ENCODE results near the gene FAM187B. TPM values are rescaled to one million over a fixed set of nuclear protein-coding genes. Genes with fewer than 3 reads are reported as not detected.

The FAM187B gene
- total and polyA plus RNA-seq, 2 donors (not counting 1 experiment from before 2014, with no cell fraction given): 0.25 TPM; not detected in 1

- intact Hi-C loops (cut with micrococcal nuclease): no loop called here
- Histone ChIP-seq H3K9ac (ENCODE audit: low read length) (no peak overlapping the region), H3K27ac (ENCODE audit: low read length in 2 of 2) (no peak overlapping the region), H3K27me3 (replicated peaks in 1 of 4; ENCODE audit: control extremely low read depth in 1 of 4, control insufficient read depth in 3 of 4, insufficient read depth in 4 of 4, low read length in 3 of 4) (no peaks in the 10 kb centered on the region), H3K9me3 (ENCODE audit: control extremely low read depth in 1 of 3, control insufficient read depth in 2 of 3, insufficient read depth in 1 of 3, low read length in 2 of 3) (peaks cover 1 to 8% (median 8%) of the 10 kb centered on the region in 3 donors), H3K4me2 (replicated peaks; ENCODE audit: low read depth, low read length, poor library complexity, severe bottlenecking) (no peak overlapping the region), H4K20me1 (ENCODE audit: control insufficient read depth, insufficient read depth, low read length, poor library complexity, severe bottlenecking) (no peaks in the 10 kb centered on the region), H2AFZ (ENCODE audit: insufficient read depth, low read depth, low read length, poor library complexity, severe bottlenecking) (no peak overlapping the region), H3K4me3 (ENCODE audit: control extremely low read depth in 1 of 5, extremely low read depth in 1 of 5, insufficient read depth in 1 of 5, low read depth in 2 of 5, low read length in 4 of 5) (no peak overlapping the region), H3K36me3 (replicated peaks in 1 of 2; ENCODE audit: control extremely low read depth in 1 of 2, control insufficient read depth in 1 of 2, extremely low read depth in 1 of 2, insufficient read depth in 2 of 2, low read length in 1 of 2) (no peaks in the 10 kb centered on the region), H3K4me1 (ENCODE audit: control insufficient read depth in 2 of 2, insufficient read depth in 2 of 2, low read length in 2 of 2) (no peaks in the 10 kb centered on the region), H3K79me2 (ENCODE audit: control insufficient read depth, insufficient read depth, low read length) (no peaks in the 10 kb centered on the region)
- Mint-ChIP-seq H3K4me3 (no peak overlapping the region), H3K4me1 (peaks cover 2% of the 10 kb centered on the region), H3K27ac (no peak overlapping the region), H3K27me3 (no peaks in the 10 kb centered on the region), H3K9me3 (ENCODE audit: insufficient read depth) (peaks cover 6% of the 10 kb centered on the region)
- DNase-seq (no peak), ATAC-seq (ENCODE audit: low read depth) (no peak)
- ChIA-PET POLR2A (interaction anchor here (0.6 to 0.9 kb wide), 4 partner anchors 12 to 270 kb away, joined by 4 to 9 read pairs (median 4); no protein-coding TSS in a partner anchor), CTCF (interaction anchor here (0.6 to 3.2 kb wide), 4 partner anchors 26 to 315 kb away, joined by 3 to 9 read pairs (median 4); no protein-coding TSS in a partner anchor)
- no peak for TF ChIP-seq EZH2 (IDR thresholded peaks at IDR 0.05; ENCODE audit: borderline replicate concordance, insufficient read depth, low read depth, low read length, poor library complexity, severe bottlenecking)
- no peak for TF ChIP-seq CTCF (IDR thresholded peaks at IDR 0.05)
- WGBS (ENCODE audit: insufficient coverage): 57% methylated on average over 1 of the region's 3 CpGs
Measured at GRCh38 chr19:35179830-35180229, 48.7 kb downstream of the FAM187B start.

GRCh38 chr19:35178701-35179100 is 49.8 kb downstream of the FAM187B start:
- CTCF ChIA-PET: interaction anchor here (0.9 to 3.2 kb wide), 4 partner anchors 16 to 112 kb away, joined by 3 to 9 read pairs (median 5); partner anchors contain the start of gene FXYD5
- WGBS (ENCODE audit: insufficient coverage): 79% methylated on average over 2 of the region's 2 CpGs
- POLR2A ChIA-PET: interaction anchor here (0.9 to 1.1 kb wide), 3 partner anchors 25 to 27 kb away, joined by 4 to 6 read pairs (median 5); no protein-coding TSS in a partner anchor

More at GRCh38 chr19:35178701-35179100, 49.8 kb downstream of the FAM187B start:
- DNase-seq: no peak
- ATAC-seq (ENCODE audit: low read depth): no peak
- no peaks in the 10 kb centered on the region for H3K9me3 Mint-ChIP-seq (ENCODE audit: insufficient read depth)
- intact Hi-C loops (cut with micrococcal nuclease): no loop called here
- Histone ChIP-seq H3K27me3 (replicated peaks in 1 of 4; ENCODE audit: control extremely low read depth in 1 of 4, control insufficient read depth in 3 of 4, insufficient read depth in 4 of 4, low read length in 3 of 4) (no peaks in the 10 kb centered on the region), H3K4me1 (ENCODE audit: control insufficient read depth in 2 of 2, insufficient read depth in 2 of 2, low read length in 2 of 2) (no peaks in the 10 kb centered on the region), H3K9ac (ENCODE audit: low read length) (no peak overlapping the region), H3K36me3 (replicated peaks in 1 of 2; ENCODE audit: control extremely low read depth in 1 of 2, control insufficient read depth in 1 of 2, extremely low read depth in 1 of 2, insufficient read depth in 2 of 2, low read length in 1 of 2) (no peaks in the 10 kb centered on the region), H3K9me3 (ENCODE audit: control extremely low read depth in 1 of 3, control insufficient read depth in 2 of 3, insufficient read depth in 1 of 3, low read length in 2 of 3) (peaks cover 1 to 8% (median 2%) of the 10 kb centered on the region in 3 donors), H3K27ac (ENCODE audit: low read length in 2 of 2) (no peak overlapping the region), H4K20me1 (ENCODE audit: control insufficient read depth, insufficient read depth, low read length, poor library complexity, severe bottlenecking) (no peaks in the 10 kb centered on the region), H2AFZ (ENCODE audit: insufficient read depth, low read depth, low read length, poor library complexity, severe bottlenecking) (no peak overlapping the region), H3K79me2 (ENCODE audit: control insufficient read depth, insufficient read depth, low read length) (no peaks in the 10 kb centered on the region), H3K4me3 (ENCODE audit: control extremely low read depth in 1 of 5, extremely low read depth in 1 of 5, insufficient read depth in 1 of 5, low read depth in 2 of 5, low read length in 4 of 5) (no peak overlapping the region), H3K4me2 (replicated peaks; ENCODE audit: low read depth, low read length, poor library complexity, severe bottlenecking) (no peak overlapping the region)
- no peaks in the 10 kb centered on the region for H3K27me3 Mint-ChIP-seq
- no peak for TF ChIP-seq EZH2 (IDR thresholded peaks at IDR 0.05; ENCODE audit: borderline replicate concordance, insufficient read depth, low read depth, low read length, poor library complexity, severe bottlenecking)
- no peak for TF ChIP-seq CTCF (IDR thresholded peaks at IDR 0.05)
- peaks cover 2% of the 10 kb centered on the region for H3K4me1 Mint-ChIP-seq
- H3K4me3 Mint-ChIP-seq: no peak overlapping the region
- H3K27ac Mint-ChIP-seq: no peak overlapping the region

All from B cell (primary cell).